ENCODE data around the gene TICAM2. TPM values are rescaled to one million over a fixed set of nuclear protein-coding genes. Genes with fewer than 3 reads are reported as not detected.

Gene TICAM2
- total RNA-seq, 1 experiment from 2014 or later = 1.0 TPM

DNA sequence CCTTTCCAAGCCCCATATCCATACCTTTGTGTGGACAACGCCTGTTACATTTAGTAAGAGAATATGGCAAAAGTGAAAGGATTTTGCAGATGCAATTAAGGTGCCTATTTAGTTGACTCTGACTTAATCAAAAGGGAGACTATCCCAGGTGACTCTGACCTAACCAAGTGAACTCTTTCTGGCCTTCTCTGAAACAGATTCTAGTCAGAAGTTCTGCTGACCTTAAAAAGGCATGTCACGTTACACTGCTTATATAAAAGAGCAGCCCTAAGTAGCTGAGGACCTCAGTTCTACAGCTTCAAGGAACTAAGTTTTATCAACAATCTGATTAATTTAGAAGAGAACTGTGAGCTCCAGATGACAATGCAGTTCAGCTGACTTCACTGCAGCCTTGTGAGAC, 5.7 kb upstream of the TICAM2 start:
- peaks cover 26% of the 10 kb centered on the region for H3K4me1 Mint-ChIP-seq
- no peaks in the 10 kb centered on the region for H3K36me3 Mint-ChIP-seq
- ChIA-PET CTCF (no interaction called here), POLR2A (interaction anchor here (0.8 kb wide), 1 partner anchor 10 kb away, joined by 3 read pairs; no protein-coding TSS in a partner anchor)
- H3K9me3 Mint-ChIP-seq = no peaks in the 10 kb centered on the region
- no peak for TF ChIP-seq ZNF263 (CRISPR knock-in tag; IDR thresholded peaks at IDR 0.05; ENCODE audit: low read depth)
- TF ChIP-seq MYBL2 (CRISPR knock-in tag; IDR thresholded peaks at IDR 0.05) = no peak
- TF ChIP-seq, protein P1, sequence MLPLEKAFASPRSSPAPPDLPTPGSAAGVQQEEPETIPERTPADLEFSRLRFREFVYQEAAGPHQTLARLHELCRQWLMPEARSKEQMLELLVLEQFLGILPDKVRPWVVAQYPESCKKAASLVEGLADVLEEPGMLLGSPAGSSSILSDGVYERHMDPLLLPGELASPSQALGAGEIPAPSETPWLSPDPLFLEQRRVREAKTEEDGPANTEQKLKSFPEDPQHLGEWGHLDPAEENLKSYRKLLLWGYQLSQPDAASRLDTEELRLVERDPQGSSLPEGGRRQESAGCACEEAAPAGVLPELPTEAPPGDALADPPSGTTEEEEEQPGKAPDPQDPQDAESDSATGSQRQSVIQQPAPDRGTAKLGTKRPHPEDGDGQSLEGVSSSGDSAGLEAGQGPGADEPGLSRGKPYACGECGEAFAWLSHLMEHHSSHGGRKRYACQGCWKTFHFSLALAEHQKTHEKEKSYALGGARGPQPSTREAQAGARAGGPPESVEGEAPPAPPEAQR (CRISPR knock-in tag; IDR thresholded peaks at IDR 0.05) = no peak
- no peak for TF ChIP-seq ZNF317 (CRISPR knock-in tag; IDR thresholded peaks at IDR 0.05; ENCODE audit: borderline replicate concordance, low read depth)
- no peak for TF ChIP-seq RELA (CRISPR knock-in tag; IDR thresholded peaks at IDR 0.05; ENCODE audit: borderline replicate concordance)
- TF ChIP-seq PRRX2 (CRISPR knock-in tag; IDR thresholded peaks at IDR 0.05) = no peak
- no peak for TF ChIP-seq TEAD4 (CRISPR knock-in tag; IDR thresholded peaks at IDR 0.05)
- TF ChIP-seq, protein P2, sequence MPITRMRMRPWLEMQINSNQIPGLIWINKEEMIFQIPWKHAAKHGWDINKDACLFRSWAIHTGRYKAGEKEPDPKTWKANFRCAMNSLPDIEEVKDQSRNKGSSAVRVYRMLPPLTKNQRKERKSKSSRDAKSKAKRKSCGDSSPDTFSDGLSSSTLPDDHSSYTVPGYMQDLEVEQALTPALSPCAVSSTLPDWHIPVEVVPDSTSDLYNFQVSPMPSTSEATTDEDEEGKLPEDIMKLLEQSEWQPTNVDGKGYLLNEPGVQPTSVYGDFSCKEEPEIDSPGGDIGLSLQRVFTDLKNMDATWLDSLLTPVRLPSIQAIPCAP (CRISPR knock-in tag; IDR thresholded peaks at IDR 0.05) = no peak
- TF ChIP-seq STAT6 (CRISPR knock-in tag; conservative IDR thresholded peaks at IDR 0.05; ENCODE audit: low read depth) = no peak
- no peak for TF ChIP-seq EMX1 (CRISPR knock-in tag; IDR thresholded peaks at IDR 0.05)
- TF ChIP-seq ZNF219 (CRISPR knock-in tag; IDR thresholded peaks at IDR 0.05; ENCODE audit: borderline replicate concordance) = no peak
- TF ChIP-seq, protein P3, sequence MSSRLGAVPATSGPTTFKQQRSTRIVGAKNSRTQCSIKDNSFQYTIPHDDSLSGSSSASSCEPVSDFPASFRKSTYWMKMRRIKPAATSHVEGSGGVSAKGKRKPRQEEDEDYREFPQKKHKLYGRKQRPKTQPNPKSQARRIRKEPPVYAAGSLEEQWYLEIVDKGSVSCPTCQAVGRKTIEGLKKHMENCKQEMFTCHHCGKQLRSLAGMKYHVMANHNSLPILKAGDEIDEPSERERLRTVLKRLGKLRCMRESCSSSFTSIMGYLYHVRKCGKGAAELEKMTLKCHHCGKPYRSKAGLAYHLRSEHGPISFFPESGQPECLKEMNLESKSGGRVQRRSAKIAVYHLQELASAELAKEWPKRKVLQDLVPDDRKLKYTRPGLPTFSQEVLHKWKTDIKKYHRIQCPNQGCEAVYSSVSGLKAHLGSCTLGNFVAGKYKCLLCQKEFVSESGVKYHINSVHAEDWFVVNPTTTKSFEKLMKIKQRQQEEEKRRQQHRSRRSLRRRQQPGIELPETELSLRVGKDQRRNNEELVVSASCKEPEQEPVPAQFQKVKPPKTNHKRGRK (CRISPR knock-in tag; IDR thresholded peaks at IDR 0.05; ENCODE audit: borderline replicate concordance) = no peak
- no peak for TF ChIP-seq SMAD3 (CRISPR knock-in tag; IDR thresholded peaks at IDR 0.05; ENCODE audit: borderline replicate concordance)
- no peak for TF ChIP-seq ATF3 (CRISPR knock-in tag; conservative IDR thresholded peaks at IDR 0.05)
- TF ChIP-seq, protein P4, sequence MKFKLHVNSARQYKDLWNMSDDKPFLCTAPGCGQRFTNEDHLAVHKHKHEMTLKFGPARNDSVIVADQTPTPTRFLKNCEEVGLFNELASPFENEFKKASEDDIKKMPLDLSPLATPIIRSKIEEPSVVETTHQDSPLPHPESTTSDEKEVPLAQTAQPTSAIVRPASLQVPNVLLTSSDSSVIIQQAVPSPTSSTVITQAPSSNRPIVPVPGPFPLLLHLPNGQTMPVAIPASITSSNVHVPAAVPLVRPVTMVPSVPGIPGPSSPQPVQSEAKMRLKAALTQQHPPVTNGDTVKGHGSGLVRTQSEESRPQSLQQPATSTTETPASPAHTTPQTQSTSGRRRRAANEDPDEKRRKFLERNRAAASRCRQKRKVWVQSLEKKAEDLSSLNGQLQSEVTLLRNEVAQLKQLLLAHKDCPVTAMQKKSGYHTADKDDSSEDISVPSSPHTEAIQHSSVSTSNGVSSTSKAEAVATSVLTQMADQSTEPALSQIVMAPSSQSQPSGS (CRISPR knock-in tag; IDR thresholded peaks at IDR 0.05; ENCODE audit: borderline replicate concordance, low read depth) = no peak
- H3K4me3 Mint-ChIP-seq = no peak overlapping the region
- ATAC-seq (no peak), DNase-seq (ENCODE audit: low spot score) (no peak)
- H3K27ac Mint-ChIP-seq = 0 out of 2 replicates have a peak overlapping the region, but pooled peaks have one; percentile 8
- H3K27me3 Mint-ChIP-seq (ENCODE audit: low read depth) = no peaks in the 10 kb centered on the region

DNA sequence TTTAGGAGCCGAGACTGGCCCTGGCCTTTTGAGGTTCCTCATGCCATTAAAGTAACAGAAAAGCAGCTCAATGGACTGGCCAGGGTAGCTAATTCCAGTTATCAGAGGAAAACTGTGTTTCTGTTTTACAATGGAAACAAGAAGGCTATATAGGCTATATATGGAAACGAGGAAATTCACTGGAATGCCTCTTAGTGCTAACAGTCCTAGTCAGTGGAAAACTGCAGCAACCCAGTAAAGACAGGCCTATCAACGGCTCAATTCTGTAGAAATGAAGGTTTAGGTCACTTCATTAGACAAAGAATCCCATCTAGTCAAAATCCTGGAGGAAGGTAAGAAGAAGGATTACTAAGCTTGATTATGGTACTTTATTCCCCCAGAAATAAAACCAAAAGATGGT, 3.2 kb upstream of the TICAM2 start:
- no peak for ATAC-seq
- ChIA-PET CTCF (interaction anchor here (0.6 kb wide), 1 partner anchor 223 kb away, joined by 3 read pairs; no protein-coding TSS in a partner anchor), POLR2A (no interaction called here)
- DNase-seq (ENCODE audit: low spot score) = no peak
- Mint-ChIP-seq H3K27me3 (ENCODE audit: low read depth) (no peaks in the 10 kb centered on the region), H3K9me3 (no peaks in the 10 kb centered on the region), H3K4me1 (peaks cover 33% of the 10 kb centered on the region), H3K27ac (peak overlapping the region; percentile 4), H3K36me3 (no peaks in the 10 kb centered on the region), H3K4me3 (no peak overlapping the region)
- TF ChIP-seq SMAD4 (CRISPR knock-in tag; IDR thresholded peaks at IDR 0.05) (no peak), GTF2I (CRISPR knock-in tag; conservative IDR thresholded peaks at IDR 0.05) (no peak), GABPB1 (CRISPR knock-in tag; IDR thresholded peaks at IDR 0.05) (no peak), ATF3 (CRISPR knock-in tag; conservative IDR thresholded peaks at IDR 0.05) (no peak), ZMAT4 (CRISPR knock-in tag; IDR thresholded peaks at IDR 0.05) (no peak), ELF4 (CRISPR knock-in tag; IDR thresholded peaks at IDR 0.05; ENCODE audit: low read depth) (no peak), CREM (CRISPR knock-in tag; IDR thresholded peaks at IDR 0.05) (no peak)
- TF ChIP-seq, protein P2 (CRISPR knock-in tag; IDR thresholded peaks at IDR 0.05) = no peak
- TF ChIP-seq, protein P5, sequence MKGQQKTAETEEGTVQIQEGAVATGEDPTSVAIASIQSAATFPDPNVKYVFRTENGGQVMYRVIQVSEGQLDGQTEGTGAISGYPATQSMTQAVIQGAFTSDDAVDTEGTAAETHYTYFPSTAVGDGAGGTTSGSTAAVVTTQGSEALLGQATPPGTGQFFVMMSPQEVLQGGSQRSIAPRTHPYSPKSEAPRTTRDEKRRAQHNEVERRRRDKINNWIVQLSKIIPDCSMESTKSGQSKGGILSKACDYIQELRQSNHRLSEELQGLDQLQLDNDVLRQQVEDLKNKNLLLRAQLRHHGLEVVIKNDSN (CRISPR knock-in tag; IDR thresholded peaks at IDR 0.05) = no peak
